ENCODE measurements around the gene FOSL2.

The FOSL2 gene

GRCh38 chr2:28374331-28374730, 18.3 kb upstream of the FOSL2 start:
- TF ChIP-seq CTCF (IDR thresholded peaks at IDR 0.05; ENCODE audit: insufficient read depth, low read depth, low read length, missing control alignments) = no peak
- no peak for DNase-seq (ENCODE audit: low read depth)
- no peak overlapping the region for H3K4me3 ChIP-seq (ENCODE audit: low read depth, low read length)

- H3K4me3 ChIP-seq (ENCODE audit: low read depth, low read length) = no peak overlapping the region
- TF ChIP-seq CTCF (IDR thresholded peaks at IDR 0.05; ENCODE audit: insufficient read depth, low read depth, low read length, missing control alignments) = no peak
- DNase-seq (ENCODE audit: low read depth) = no peak
Observed at GRCh38 chr2:28375236-28375635, 17.4 kb upstream of the FOSL2 start.

- no peak for TF ChIP-seq CTCF (IDR thresholded peaks at IDR 0.05; ENCODE audit: insufficient read depth, low read depth, low read length, missing control alignments)
- no peak overlapping the region for H3K4me3 ChIP-seq (ENCODE audit: low read depth, low read length)
Observed at GRCh38 chr2:28375742-28376631, 16.7 kb upstream of the FOSL2 start.

GRCh38 chr2:28377195-28377816, 15.4 kb upstream of the FOSL2 start:
- DNase-seq (ENCODE audit: low read depth) = no peak
- TF ChIP-seq CTCF (IDR thresholded peaks at IDR 0.05; ENCODE audit: insufficient read depth, low read depth, low read length, missing control alignments) = no peak
- H3K4me3 ChIP-seq (ENCODE audit: low read depth, low read length) = no peak overlapping the region

More at GRCh38 chr2:28375742-28376631, 16.7 kb upstream of the FOSL2 start:
- DNase-seq (ENCODE audit: low read depth) = no peak

GRCh38 chr2:28377984-28378678, 14.5 kb upstream of the FOSL2 start:
- no peak for TF ChIP-seq CTCF (IDR thresholded peaks at IDR 0.05; ENCODE audit: insufficient read depth, low read depth, low read length, missing control alignments)
- no peak for DNase-seq (ENCODE audit: low read depth)
- H3K4me3 ChIP-seq (ENCODE audit: low read depth, low read length) = no peak overlapping the region

- no peak for DNase-seq (ENCODE audit: low read depth)
- TF ChIP-seq CTCF (IDR thresholded peaks at IDR 0.05; ENCODE audit: insufficient read depth, low read depth, low read length, missing control alignments) = no peak
- no peak overlapping the region for H3K4me3 ChIP-seq (ENCODE audit: low read depth, low read length)
Observed at GRCh38 chr2:28378679-28379584, 13.7 kb upstream of the FOSL2 start.
